ENCODE results near the gene ZNF780B.

DNA sequence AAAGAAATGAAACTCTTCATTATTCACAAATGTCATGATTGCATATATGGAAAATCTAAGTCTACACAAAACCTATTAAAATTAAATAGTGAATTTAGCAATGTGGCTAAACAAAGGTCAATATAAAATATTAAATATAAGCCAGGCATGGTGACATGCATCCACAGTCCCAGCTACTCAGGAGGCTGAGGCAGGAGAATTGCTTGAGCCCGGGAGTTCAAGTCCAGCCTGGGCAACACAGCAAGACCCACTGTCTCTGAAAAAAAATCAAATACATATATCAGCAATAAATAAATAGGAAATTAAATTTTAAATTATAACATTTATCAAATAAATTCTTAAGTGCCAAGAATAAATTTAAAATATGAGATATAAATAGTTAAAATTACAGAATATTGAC lies 73.1 kb downstream of the ZNF780B start:
- TF ChIP-seq POLR2A (IDR thresholded peaks at IDR 0.05) = no peak
- TF ChIP-seq, protein P1, sequence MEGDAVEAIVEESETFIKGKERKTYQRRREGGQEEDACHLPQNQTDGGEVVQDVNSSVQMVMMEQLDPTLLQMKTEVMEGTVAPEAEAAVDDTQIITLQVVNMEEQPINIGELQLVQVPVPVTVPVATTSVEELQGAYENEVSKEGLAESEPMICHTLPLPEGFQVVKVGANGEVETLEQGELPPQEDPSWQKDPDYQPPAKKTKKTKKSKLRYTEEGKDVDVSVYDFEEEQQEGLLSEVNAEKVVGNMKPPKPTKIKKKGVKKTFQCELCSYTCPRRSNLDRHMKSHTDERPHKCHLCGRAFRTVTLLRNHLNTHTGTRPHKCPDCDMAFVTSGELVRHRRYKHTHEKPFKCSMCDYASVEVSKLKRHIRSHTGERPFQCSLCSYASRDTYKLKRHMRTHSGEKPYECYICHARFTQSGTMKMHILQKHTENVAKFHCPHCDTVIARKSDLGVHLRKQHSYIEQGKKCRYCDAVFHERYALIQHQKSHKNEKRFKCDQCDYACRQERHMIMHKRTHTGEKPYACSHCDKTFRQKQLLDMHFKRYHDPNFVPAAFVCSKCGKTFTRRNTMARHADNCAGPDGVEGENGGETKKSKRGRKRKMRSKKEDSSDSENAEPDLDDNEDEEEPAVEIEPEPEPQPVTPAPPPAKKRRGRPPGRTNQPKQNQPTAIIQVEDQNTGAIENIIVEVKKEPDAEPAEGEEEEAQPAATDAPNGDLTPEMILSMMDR (IDR thresholded peaks at IDR 0.05) = no peak

All from suprapubic skin (tissue), 3 donors.